Memory B cell (primary cell): ENCODE measurements around the gene MYRF.

Source experiments
- ATAC-seq: fragments of 150-1000 bp; cut with Tn5 transposase; 2 replicates; pipeline ENCODE4 v1.10.0; 2021; ENCODE audit warnings: low read depth, mild to moderate bottlenecking, moderate library complexity
- DNase-seq, 2 donors: peaks; one replicate each; pipeline ENCODE4 v3.0.0; 2022; ENCODE audit warnings: low spot score in 2 of 2
- H3K27ac Mint-ChIP-seq: one replicate; pipeline ENCODE4 v1.8.0; 2022; ENCODE audit warnings: mild to moderate bottlenecking, moderate library complexity, mixed read lengths
- H3K27me3 Mint-ChIP-seq: one replicate; pipeline ENCODE4 v1.8.0; 2022; ENCODE audit warnings: mixed read lengths
- H3K36me3 Mint-ChIP-seq: one replicate; pipeline ENCODE4 v1.8.0; 2022; ENCODE audit warnings: mild to moderate bottlenecking, mixed read lengths
- H3K4me1 Mint-ChIP-seq: one replicate; pipeline ENCODE4 v1.8.0; 2022; ENCODE audit warnings: mixed read lengths
- H3K4me3 Mint-ChIP-seq: one replicate; pipeline ENCODE4 v1.8.0; 2022; ENCODE audit warnings: mild to moderate bottlenecking, moderate library complexity, mixed read lengths
- H3K9me3 Mint-ChIP-seq: one replicate; pipeline ENCODE4 v1.8.0; 2022; ENCODE audit warnings: mixed read lengths

Gene MYRF

GRCh38 chr11:61751384-61751783 lies 1.1 kb upstream of the MYRF start:
- Mint-ChIP-seq H3K27ac (no peak overlapping the region), H3K4me1 (peaks cover 11% of the 10 kb centered on the region), H3K36me3 (peaks cover 3% of the 10 kb centered on the region), H3K4me3 (no peak overlapping the region), H3K9me3 (no peaks in the 10 kb centered on the region), H3K27me3 (peaks cover 24% of the 10 kb centered on the region)
- ATAC-seq (no peak), DNase-seq (no peak)

DNA sequence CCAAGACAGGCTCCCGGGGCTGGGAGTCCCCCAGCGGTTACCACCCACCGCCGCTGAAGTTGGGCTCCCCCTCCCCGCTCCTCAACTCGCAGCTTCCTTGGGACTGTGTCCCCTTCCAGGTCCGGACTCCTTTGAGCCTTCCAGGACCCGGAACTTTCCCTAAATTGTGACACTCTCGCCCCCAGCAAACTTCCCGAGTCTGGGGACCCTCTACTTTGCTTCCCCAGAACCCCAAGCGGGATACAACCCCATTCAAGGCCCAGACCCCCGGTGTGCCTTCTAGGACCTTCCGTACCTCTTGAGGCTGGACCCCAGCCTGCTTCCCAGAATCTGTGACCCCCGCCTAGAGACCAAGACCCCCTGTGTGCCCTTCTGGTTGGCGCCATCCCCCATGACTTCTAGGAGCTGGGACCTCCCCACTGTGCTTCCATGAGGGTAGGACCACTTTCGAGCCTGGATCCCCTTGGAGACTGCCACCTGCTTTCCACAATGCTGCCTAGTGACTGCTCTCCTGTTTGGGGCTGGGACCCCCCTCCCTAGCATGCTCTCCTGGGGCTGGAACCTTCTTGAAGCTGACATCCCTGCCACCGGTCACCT lies 587 bp downstream of the MYRF start:
- Mint-ChIP-seq H3K27me3 (peaks cover 24% of the 10 kb centered on the region), H3K27ac (no peak overlapping the region), H3K4me1 (peaks cover 16% of the 10 kb centered on the region), H3K9me3 (no peaks in the 10 kb centered on the region), H3K4me3 (peak overlapping the region; percentile 85), H3K36me3 (peaks cover 3% of the 10 kb centered on the region)
- ATAC-seq (peak; percentile 13), DNase-seq (no peak)

DNA sequence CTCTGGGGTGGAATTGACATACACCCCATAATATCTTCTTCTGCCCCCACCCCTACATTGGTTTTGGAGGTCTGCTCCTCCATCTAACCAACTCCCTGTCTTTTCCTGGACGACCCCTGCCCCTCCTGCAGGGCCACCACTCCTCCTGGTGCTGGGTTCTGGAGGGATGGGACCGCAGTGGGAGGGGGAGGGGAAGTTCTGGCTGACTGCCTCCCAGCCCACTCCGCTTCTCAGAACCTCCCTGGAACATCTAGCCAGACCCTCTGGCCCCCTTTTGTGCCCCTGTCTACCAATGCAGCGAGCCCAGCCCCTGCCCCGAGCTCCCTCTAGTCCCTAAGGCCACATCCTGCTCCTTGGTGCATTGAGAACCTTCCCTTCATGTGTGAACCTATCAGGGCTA lies 1.2 kb downstream of the MYRF start:
- H3K27ac Mint-ChIP-seq: no peak overlapping the region
- peak overlapping the region; percentile 85 for H3K4me3 Mint-ChIP-seq
- ATAC-seq: no peak
- H3K36me3 Mint-ChIP-seq: peaks cover 3% of the 10 kb centered on the region
- no peak for DNase-seq
- H3K4me1 Mint-ChIP-seq: peaks cover 16% of the 10 kb centered on the region
- no peaks in the 10 kb centered on the region for H3K9me3 Mint-ChIP-seq
- peaks cover 23% of the 10 kb centered on the region for H3K27me3 Mint-ChIP-seq

- ATAC-seq (no peak), DNase-seq (no peak)
- H3K27me3 Mint-ChIP-seq: peaks cover 22% of the 10 kb centered on the region
- H3K9me3 Mint-ChIP-seq: no peaks in the 10 kb centered on the region
- H3K4me1 Mint-ChIP-seq: peaks cover 16% of the 10 kb centered on the region
- H3K36me3 Mint-ChIP-seq: peaks cover 3% of the 10 kb centered on the region
- H3K27ac Mint-ChIP-seq: no peak overlapping the region
- H3K4me3 Mint-ChIP-seq: no peak overlapping the region
Observed at GRCh38 chr11:61754534-61755482, 2.4 kb downstream of the MYRF start.

GRCh38 chr11:61756147-61756451 lies 3.7 kb downstream of the MYRF start:
- H3K4me1 Mint-ChIP-seq: peaks cover 14% of the 10 kb centered on the region
- no peaks in the 10 kb centered on the region for H3K36me3 Mint-ChIP-seq
- ATAC-seq (no peak), DNase-seq (no peak)
- no peak overlapping the region for H3K4me3 Mint-ChIP-seq
- no peaks in the 10 kb centered on the region for H3K9me3 Mint-ChIP-seq
- H3K27me3 Mint-ChIP-seq: peaks cover 21% of the 10 kb centered on the region
- no peak overlapping the region for H3K27ac Mint-ChIP-seq

DNA sequence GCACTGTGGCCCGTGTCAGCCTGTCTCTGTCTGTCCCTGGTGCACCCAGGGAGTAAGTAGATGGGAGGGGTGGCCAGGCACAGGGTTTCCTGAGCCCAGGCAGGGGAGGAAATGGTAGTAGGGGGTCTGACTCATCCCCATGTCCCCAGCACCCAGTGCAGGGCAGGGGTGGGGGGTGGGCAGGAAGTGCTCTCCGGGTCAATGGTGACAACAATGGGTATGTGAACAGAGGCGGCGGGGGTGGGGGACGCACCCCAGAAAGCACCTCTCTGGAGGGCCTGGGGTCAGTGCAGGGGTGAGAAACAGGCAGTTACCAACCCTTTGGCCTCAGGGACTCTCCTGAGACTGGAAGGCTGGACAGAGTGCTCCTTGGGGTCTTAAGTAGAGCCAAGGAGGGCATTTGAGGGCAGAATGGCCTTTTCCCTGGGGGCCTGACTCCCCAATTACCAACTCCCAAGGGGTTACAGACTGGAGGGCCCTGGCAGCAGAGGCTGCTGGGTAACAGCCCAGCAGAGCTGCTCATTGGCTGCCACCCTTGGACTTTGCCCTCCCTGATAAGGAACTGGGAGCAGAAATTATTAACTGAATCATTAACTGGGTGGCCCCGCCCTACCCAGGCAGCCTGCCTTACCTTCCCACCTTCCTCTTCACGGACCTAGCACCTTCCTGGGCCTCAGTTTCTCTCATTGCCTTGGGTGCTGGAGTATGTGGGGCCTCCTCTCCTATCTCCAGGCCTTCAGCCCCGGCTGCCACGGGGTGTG lies 4.2 kb downstream of the MYRF start:
- no peak overlapping the region for H3K27ac Mint-ChIP-seq
- ATAC-seq (no peak), DNase-seq (no peak)
- H3K9me3 Mint-ChIP-seq: no peaks in the 10 kb centered on the region
- peaks cover 13% of the 10 kb centered on the region for H3K4me1 Mint-ChIP-seq
- peaks cover 21% of the 10 kb centered on the region for H3K27me3 Mint-ChIP-seq
- no peak overlapping the region for H3K4me3 Mint-ChIP-seq
- no peaks in the 10 kb centered on the region for H3K36me3 Mint-ChIP-seq

GRCh38 chr11:61757213-61757862 lies 4.9 kb downstream of the MYRF start:
- H3K27ac Mint-ChIP-seq: no peak overlapping the region
- H3K4me3 Mint-ChIP-seq: no peak overlapping the region

GRCh38 chr11:61760946-61761345 lies 8.5 kb downstream of the MYRF start:
- H3K27me3 Mint-ChIP-seq: peaks cover 13% of the 10 kb centered on the region
- H3K9me3 Mint-ChIP-seq: no peaks in the 10 kb centered on the region
- no peak overlapping the region for H3K4me3 Mint-ChIP-seq
- ATAC-seq (no peak), DNase-seq (no peak)
- no peak overlapping the region for H3K27ac Mint-ChIP-seq
- no peaks in the 10 kb centered on the region for H3K36me3 Mint-ChIP-seq
- H3K4me1 Mint-ChIP-seq: peaks cover 7% of the 10 kb centered on the region

More at GRCh38 chr11:61757213-61757862, 4.9 kb downstream of the MYRF start:
- peaks cover 11% of the 10 kb centered on the region for H3K4me1 Mint-ChIP-seq
- ATAC-seq (no peak), DNase-seq (no peak)
- H3K27me3 Mint-ChIP-seq: peaks cover 23% of the 10 kb centered on the region
- H3K36me3 Mint-ChIP-seq: no peaks in the 10 kb centered on the region
- H3K9me3 Mint-ChIP-seq: no peaks in the 10 kb centered on the region

DNA sequence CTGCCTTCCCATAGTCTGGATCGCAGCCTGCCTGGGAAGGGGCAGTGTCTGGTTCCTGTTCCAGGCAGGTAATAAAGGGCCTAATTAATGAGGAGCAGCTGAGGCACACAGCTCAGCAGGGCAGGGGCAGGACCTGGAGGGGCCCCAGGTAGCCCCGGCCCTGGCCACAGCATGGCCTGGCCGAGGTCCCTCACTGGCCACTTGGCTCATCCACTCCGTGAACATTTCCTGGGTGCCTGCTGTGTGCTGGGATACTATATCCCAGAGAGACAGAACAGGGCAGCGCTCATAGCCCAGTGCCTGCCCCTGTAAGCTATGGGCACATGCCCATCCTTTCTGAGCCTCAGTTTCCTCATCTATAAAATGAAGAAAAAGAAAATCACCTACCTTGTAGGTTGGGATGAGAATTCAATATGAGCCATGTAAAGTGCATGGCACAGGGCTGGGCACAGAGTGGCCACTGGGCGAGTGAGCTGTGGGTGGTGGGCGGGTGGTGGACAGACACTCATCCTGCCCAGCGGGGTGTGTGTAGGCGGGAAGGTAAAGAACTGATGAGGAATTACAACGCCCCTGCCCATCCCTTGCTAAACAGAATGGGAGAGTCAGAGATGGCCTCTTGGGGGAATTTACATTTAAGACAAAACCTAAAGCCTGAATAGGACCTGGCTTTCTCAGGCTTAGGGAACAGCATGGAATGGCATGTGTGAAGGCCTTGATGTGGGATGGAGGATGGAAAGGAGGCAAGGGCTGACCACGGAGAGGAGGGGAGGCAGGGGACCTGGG lies 9.2 kb downstream of the MYRF start:
- Mint-ChIP-seq H3K36me3 (no peaks in the 10 kb centered on the region), H3K4me3 (no peak overlapping the region), H3K9me3 (no peaks in the 10 kb centered on the region), H3K27me3 (peaks cover 13% of the 10 kb centered on the region), H3K4me1 (peaks cover 3% of the 10 kb centered on the region), H3K27ac (no peak overlapping the region)
- DNase-seq (no peak), ATAC-seq (no peak)

DNA sequence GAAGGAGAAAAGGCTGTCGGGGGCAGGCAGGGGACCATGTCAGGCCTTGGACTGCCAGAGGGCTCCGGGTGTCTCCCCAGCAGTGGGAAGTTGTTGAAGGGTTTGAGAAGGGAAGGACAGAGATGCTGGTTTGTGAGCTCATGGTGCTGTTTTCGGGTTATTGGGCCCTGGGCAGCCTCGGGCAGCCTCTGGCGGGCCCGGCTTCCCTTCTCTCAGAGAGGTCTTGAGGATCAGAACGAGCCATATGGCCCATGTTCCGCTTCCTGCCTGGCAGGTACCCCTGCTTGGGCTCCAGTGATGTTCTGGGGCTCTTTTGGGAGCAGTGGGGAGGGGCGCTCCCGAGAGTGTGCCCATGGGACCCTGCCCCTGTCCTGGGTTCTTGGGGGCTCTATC lies 9.8 kb downstream of the MYRF start:
- H3K4me1 Mint-ChIP-seq: peaks cover under 1% of the 10 kb centered on the region
- no peaks in the 10 kb centered on the region for H3K36me3 Mint-ChIP-seq
- H3K27me3 Mint-ChIP-seq: peaks cover 13% of the 10 kb centered on the region
- H3K9me3 Mint-ChIP-seq: no peaks in the 10 kb centered on the region
- ATAC-seq (no peak), DNase-seq (no peak)
- no peak overlapping the region for H3K27ac Mint-ChIP-seq
- no peak overlapping the region for H3K4me3 Mint-ChIP-seq

DNA sequence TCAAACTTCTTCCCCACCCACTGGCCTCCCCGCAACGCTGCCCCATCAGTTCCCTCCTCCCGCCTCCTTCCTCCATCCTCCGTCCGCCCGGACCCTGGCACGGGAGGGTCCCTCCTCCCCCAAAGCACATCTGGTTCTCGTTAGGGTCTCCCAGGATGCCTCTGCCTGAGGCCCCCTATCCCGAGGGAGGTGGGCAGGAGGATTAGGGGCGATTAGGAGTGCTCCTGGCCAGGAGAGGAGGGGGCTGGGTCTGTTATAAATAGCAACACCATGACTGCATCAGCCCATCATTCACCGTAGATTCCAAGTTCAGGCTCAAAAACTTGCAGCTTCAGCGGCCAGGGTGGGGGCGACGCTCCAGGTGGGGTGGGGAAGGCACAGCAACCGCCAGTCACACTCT lies 10.4 kb downstream of the MYRF start:
- no peaks in the 10 kb centered on the region for H3K4me1 Mint-ChIP-seq
- no peaks in the 10 kb centered on the region for H3K36me3 Mint-ChIP-seq
- H3K4me3 Mint-ChIP-seq: no peak overlapping the region
- H3K9me3 Mint-ChIP-seq: no peaks in the 10 kb centered on the region
- ATAC-seq (no peak), DNase-seq (no peak)
- H3K27ac Mint-ChIP-seq: no peak overlapping the region
- H3K27me3 Mint-ChIP-seq: peaks cover 13% of the 10 kb centered on the region

GRCh38 chr11:61763930-61764605 lies 11.6 kb downstream of the MYRF start:
- DNase-seq: no peak
- H3K9me3 Mint-ChIP-seq: no peaks in the 10 kb centered on the region
- no peak overlapping the region for H3K27ac Mint-ChIP-seq
- no peak overlapping the region for H3K4me3 Mint-ChIP-seq
- H3K36me3 Mint-ChIP-seq: no peaks in the 10 kb centered on the region
- ATAC-seq: no peak
- H3K27me3 Mint-ChIP-seq: peaks cover 9% of the 10 kb centered on the region
- H3K4me1 Mint-ChIP-seq: no peaks in the 10 kb centered on the region
